A673 (cell line): ENCODE results near the gene TACC2.

Source experiments
- EZH2 ChIP-seq: fragments of 200-600 bp; sonication (generic); IDR thresholded peaks from 2 replicates; pipeline ENCODE4 v1.6.1; 2017; ENCODE audit warnings: borderline replicate concordance, low read depth, mild to moderate bottlenecking, mixed read lengths, antibody characterized with exemption, low read length; ENCODE audit not compliant: poor library complexity, severe bottlenecking
- TF ChIP-seq, protein P1 (sequence below): fragments of 300-800, 200-600 bp; sonication (generic); conservative IDR thresholded peaks from 2 replicates; pipeline ENCODE4 v1.5.1; 2017; ENCODE audit warnings: low read depth, mild to moderate bottlenecking, antibody characterized with exemption, low read length, moderate library complexity, mixed read lengths

DNA sequence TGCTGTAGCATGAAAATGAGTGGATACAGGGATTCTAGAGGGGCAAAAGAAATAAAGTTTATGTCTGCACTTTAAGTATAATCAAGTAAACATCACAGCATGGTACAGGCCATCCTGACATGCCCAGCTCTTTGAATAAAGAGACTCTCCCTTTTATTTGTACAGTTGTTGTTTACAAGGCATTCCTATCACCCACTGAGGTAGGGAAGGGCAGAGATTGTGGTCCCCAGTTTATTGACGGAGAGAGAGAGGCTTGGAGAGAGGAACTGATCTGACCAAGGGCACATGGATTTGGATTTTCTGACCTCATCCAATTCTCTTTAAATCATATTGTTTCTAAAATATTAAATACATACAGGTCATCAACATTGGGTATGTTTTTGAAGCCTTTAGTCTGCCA, 53.9 kb downstream of the TACC2 start:
- TF ChIP-seq, protein P1, sequence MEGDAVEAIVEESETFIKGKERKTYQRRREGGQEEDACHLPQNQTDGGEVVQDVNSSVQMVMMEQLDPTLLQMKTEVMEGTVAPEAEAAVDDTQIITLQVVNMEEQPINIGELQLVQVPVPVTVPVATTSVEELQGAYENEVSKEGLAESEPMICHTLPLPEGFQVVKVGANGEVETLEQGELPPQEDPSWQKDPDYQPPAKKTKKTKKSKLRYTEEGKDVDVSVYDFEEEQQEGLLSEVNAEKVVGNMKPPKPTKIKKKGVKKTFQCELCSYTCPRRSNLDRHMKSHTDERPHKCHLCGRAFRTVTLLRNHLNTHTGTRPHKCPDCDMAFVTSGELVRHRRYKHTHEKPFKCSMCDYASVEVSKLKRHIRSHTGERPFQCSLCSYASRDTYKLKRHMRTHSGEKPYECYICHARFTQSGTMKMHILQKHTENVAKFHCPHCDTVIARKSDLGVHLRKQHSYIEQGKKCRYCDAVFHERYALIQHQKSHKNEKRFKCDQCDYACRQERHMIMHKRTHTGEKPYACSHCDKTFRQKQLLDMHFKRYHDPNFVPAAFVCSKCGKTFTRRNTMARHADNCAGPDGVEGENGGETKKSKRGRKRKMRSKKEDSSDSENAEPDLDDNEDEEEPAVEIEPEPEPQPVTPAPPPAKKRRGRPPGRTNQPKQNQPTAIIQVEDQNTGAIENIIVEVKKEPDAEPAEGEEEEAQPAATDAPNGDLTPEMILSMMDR, result no peak
- TF ChIP-seq EZH2, result no peak
